GM12873 (cell line): ENCODE results near the gene DACT2.

Source experiments
- TF ChIP-seq, protein P1 (sequence below): IDR thresholded peaks from 2 replicates; pipeline ENCODE4 v1.5.1; 2012; ENCODE audit warnings: low read depth, mild to moderate bottlenecking, moderate library complexity, low read length, control low read depth; ENCODE audit not compliant: insufficient read depth; ENCODE audit errors: missing control alignments

DACT2 gene

DNA sequence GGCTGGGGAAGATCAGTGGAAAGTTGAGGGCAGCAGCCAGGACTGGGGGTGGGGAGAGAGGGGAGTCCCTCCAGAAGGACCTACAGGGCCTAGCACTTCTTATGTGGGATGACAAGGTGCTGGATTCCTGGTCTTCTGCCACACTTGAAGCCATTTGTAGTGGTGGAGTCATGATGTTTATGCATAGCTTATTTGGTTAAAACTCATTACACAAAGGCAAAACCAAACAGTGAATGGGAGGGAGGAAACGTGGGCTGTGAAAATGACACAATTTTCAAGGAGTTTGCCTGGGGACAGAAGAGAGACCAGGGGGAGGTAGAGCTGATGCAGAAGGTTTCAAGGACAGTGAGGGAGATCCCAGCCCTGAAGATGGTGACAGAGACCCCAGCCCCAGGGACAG lies 50.8 kb downstream of the DACT2 start:
- TF ChIP-seq, protein P1, sequence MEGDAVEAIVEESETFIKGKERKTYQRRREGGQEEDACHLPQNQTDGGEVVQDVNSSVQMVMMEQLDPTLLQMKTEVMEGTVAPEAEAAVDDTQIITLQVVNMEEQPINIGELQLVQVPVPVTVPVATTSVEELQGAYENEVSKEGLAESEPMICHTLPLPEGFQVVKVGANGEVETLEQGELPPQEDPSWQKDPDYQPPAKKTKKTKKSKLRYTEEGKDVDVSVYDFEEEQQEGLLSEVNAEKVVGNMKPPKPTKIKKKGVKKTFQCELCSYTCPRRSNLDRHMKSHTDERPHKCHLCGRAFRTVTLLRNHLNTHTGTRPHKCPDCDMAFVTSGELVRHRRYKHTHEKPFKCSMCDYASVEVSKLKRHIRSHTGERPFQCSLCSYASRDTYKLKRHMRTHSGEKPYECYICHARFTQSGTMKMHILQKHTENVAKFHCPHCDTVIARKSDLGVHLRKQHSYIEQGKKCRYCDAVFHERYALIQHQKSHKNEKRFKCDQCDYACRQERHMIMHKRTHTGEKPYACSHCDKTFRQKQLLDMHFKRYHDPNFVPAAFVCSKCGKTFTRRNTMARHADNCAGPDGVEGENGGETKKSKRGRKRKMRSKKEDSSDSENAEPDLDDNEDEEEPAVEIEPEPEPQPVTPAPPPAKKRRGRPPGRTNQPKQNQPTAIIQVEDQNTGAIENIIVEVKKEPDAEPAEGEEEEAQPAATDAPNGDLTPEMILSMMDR, result no peak

DNA sequence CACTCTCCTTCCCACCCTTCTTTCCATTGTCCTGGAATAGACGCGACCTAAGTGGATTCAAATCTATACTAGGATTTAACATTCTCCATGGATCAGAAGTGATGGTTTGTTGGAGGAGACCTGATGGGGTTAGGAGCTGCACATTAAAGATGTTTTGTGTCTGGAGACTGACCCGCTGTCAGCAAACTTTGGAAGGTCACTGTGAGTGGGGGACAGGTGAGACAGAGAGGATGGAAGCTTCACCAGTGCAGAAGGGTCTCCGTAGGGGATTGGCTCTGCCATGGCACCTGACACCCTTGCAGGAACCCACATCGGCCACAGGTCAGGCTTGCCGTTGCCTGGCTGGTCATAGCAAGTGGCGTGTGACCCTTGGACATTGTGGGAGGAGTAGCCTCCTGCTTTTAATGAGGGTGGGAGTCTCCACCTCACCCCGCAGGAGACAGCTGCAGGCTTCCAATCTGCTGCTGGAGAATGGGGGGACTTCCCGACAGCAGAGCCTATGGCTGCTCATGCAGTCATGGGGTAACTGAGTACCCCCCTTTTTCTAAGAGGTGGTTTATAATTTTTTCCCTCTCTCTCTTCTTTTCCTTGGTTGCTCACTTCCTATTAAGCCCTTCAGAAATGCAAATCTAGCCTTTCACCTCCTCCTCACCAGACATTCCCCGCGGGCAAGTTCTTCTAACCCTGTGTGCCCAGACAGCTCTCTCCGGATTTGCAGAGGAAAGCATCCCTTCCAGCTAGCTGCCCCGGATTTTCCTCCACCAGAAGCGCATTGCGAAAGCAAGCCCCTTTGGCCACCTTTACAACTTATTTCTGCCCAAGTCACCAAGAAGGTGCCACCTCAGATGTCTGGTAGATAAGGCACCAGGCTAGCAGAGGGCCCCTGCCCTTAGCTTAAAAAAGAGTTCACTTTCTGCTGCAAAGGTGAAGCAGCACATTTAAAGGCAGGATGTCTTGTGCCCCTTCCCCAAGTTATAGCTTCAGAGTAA lies 53.5 kb downstream of the DACT2 start:
- TF ChIP-seq, protein P1, result no peak

DNA sequence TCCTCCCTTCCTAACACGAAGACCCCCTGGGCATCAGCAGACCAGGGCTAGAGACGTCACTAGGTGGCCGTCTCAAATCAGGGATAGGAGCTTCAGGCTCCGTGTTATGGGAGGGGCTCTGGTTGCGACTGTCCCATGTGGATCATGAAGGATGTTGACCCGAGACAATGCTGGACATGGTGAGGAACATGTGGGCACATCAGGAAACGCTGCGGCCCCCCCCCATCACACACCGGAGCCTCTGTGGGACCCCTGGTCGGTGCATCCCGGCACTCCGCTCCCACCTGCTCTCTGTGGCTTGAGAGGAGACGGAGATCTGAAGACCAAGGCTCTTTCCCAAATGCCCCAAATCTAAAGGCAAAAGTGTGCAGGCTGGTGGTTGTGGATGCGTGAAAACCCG lies 54.2 kb downstream of the DACT2 start:
- TF ChIP-seq, protein P1, result no peak

DNA sequence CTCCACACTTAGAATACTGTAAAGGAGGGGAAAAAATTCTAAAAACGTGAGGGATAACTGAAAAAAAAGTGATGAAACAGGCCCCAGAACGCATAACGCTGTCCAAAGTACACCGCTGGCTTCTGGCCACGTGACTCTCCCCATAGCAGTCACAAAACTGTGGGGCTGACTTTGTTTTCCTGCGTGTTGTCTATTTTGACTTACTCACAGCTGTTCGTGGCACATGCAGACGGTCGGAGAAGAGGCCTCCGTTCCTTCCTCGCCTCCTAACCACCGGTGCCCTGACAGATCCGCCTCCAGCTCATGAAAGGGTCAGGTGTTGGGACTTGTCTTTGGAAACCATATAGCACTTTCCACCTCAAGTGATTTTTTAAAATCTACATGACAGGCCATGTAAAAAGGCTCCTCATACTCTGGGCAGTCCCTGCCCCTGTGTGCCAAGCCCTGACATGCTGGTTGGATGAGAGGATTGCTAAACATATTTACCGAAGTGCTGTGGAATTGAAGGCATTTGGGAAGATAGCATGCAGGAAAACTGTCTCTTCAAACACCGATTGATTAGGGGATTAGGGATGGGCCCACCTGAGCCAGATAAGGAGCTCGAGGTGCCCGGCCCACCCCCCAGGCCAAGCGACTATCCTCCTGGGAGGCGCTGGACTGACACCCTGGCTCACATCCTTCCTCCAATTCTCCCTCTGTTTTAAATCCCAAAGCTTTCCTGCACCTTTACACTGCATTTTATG lies 54.8 kb downstream of the DACT2 start:
- TF ChIP-seq, protein P1, result no peak

DNA sequence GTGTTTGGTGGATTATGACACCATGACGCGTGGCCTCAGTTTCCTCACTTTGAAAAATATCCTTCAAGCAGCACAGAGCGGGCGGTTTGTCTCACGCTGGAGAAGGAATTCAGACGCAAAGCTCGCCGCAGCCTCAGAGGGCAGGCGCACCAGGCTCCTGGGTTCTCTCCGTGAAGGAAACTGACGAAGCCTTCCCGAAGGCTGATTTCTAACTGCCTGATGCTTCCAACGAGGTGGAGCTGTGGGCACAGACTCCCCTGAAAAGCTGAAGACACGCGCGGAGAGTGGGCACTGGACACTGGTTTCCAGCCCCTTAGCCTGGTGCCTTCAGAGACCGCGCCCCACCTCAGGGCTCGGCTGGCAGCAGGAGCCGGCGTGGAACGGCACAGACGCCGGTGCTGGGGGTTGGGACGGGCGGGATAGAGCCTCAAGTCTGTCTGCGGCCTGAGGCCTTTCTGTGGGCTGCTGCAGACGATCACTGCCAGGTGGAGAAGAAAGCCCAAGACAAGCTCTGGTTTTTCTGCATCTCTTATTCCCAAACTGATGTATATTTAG lies 56.1 kb downstream of the DACT2 start:
- TF ChIP-seq, protein P1, result no peak

DNA sequence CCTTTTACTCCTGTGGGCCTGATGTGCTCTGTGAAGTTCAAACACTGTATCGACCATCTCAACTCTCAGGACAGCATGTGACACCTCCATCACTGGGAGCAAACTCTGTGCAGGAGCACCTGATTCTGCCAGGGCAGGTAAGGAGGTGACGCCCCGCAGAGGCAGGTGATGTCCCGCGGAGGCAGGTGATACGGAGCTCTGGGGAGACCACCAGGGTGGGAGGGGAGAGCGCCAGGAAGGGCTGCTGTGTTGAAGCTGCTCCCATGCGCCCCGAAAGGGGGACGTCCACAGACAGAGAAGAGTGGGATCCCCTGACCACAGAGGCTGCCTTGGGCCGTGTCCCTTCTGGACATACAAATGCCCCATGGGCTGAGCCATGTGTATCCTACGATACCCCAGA lies 58.3 kb downstream of the DACT2 start:
- TF ChIP-seq, protein P1, result no peak
